H4 (cell line): ENCODE results near the gene GAS7. TPM values are rescaled to one million over a fixed set of nuclear protein-coding genes. Genes with fewer than 3 reads are reported as not detected.
A peak's percentile ranks its signal among the peaks of the same experiment; 100 is the strongest.

ENCODE experiments used
- DNase-seq: peaks from one replicate; pipeline ENCODE4 v3.0.0-alpha.2; 2015; ENCODE audit warnings: low spot score
- total RNA-seq: library from RNA; depleted of rRNA; stranded (reverse); fragments of >200 nt; shearing (Covaris generic); gene quantifications from 2 replicates; pipeline ENCODE4 v1.2.3, GENCODE V29; 2014

GAS7 gene
- total RNA-seq, 1 experiment from 2014 or later: 1.1 TPM

- no peak for DNase-seq
Measured at GRCh38 chr17:9984768-9985167, 213.6 kb downstream of the GAS7 start.

GRCh38 chr17:9982159-9982558 lies 216.2 kb downstream of the GAS7 start:
- no peak for DNase-seq

- no peak for DNase-seq
Measured at GRCh38 chr17:9981344-9981915, 217.0 kb downstream of the GAS7 start.

GRCh38 chr17:9979463-9979995 lies 218.9 kb downstream of the GAS7 start:
- no peak for DNase-seq

- DNase-seq: no peak
Measured at GRCh38 chr17:9977180-9977575, 221.2 kb downstream of the GAS7 start.

- no peak for DNase-seq
Measured at GRCh38 chr17:9976283-9977179, 221.9 kb downstream of the GAS7 start.

- no peak for DNase-seq
Measured at GRCh38 chr17:9974448-9975381, 223.7 kb downstream of the GAS7 start.

GRCh38 chr17:9973669-9974447 lies 224.5 kb downstream of the GAS7 start:
- no peak for DNase-seq

GRCh38 chr17:9971991-9972390 lies 226.4 kb downstream of the GAS7 start:
- peak; percentile 50 for DNase-seq

GRCh38 chr17:9969301-9969935 lies 229.0 kb downstream of the GAS7 start:
- no peak for DNase-seq

GRCh38 chr17:9968881-9969280 lies 229.5 kb downstream of the GAS7 start:
- DNase-seq: no peak

- no peak for DNase-seq
Measured at GRCh38 chr17:9968008-9968407, 230.4 kb downstream of the GAS7 start.

GRCh38 chr17:9959377-9959981 lies 238.9 kb downstream of the GAS7 start:
- peak; percentile 36 for DNase-seq

- no peak for DNase-seq
Measured at GRCh38 chr17:9958586-9959281, 239.7 kb downstream of the GAS7 start.

GRCh38 chr17:9957244-9957643 lies 241.2 kb downstream of the GAS7 start:
- no peak for DNase-seq

- DNase-seq: no peak
Measured at GRCh38 chr17:9956474-9957131, 241.8 kb downstream of the GAS7 start.

GRCh38 chr17:9953492-9953891 lies 244.9 kb downstream of the GAS7 start:
- no peak for DNase-seq

- DNase-seq: no peak
Measured at GRCh38 chr17:9951803-9952202, 246.6 kb downstream of the GAS7 start.

GRCh38 chr17:9948928-9949327 lies 249.5 kb downstream of the GAS7 start:
- DNase-seq: no peak
